ENCODE data around the gene BNC2.

GRCh38 chr9:16521868-16522411 is 348.5 kb downstream of the BNC2 start:
- TF ChIP-seq, protein P1, sequence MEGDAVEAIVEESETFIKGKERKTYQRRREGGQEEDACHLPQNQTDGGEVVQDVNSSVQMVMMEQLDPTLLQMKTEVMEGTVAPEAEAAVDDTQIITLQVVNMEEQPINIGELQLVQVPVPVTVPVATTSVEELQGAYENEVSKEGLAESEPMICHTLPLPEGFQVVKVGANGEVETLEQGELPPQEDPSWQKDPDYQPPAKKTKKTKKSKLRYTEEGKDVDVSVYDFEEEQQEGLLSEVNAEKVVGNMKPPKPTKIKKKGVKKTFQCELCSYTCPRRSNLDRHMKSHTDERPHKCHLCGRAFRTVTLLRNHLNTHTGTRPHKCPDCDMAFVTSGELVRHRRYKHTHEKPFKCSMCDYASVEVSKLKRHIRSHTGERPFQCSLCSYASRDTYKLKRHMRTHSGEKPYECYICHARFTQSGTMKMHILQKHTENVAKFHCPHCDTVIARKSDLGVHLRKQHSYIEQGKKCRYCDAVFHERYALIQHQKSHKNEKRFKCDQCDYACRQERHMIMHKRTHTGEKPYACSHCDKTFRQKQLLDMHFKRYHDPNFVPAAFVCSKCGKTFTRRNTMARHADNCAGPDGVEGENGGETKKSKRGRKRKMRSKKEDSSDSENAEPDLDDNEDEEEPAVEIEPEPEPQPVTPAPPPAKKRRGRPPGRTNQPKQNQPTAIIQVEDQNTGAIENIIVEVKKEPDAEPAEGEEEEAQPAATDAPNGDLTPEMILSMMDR (IDR thresholded peaks at IDR 0.05) = no peak
- TF ChIP-seq POLR2A (IDR thresholded peaks at IDR 0.05) = no peak
